VCaP (cell line): ENCODE results near the gene DNAI2.

Experiments
- H3K27ac ChIP-seq: fragments of 450-650 bp; 2 replicates; pipeline ENCODE4 v1.5.1; 2017
- TF ChIP-seq, protein P1 (sequence below): fragments of 450-650 bp; conservative IDR thresholded peaks from 2 replicates; pipeline ENCODE4 v1.5.1; 2017; ENCODE audit warnings: mild to moderate bottlenecking, moderate library complexity

The DNAI2 gene

DNA sequence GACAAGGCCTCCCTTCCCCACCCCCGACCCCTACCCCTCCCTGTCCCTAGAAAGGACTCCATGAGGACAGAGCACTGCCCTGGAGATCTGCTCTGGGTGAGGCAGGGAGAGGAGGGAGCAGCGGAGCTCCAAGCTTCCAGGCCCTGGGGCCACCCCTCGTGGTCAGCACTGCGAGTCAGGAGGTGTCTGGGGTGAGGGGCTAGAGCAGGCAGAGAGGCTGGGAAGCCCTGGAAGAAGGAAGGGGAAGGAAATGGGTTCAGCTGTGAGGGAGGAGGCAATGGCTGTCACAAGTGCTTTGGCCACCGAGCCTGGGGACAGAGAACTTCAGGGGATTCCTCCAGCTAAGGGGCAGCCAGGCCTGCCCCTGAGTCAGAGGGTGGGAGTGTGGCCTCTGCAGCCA, 28.2 kb upstream of the DNAI2 start:
- H3K27ac ChIP-seq, result no peak overlapping the region
- TF ChIP-seq, protein P1, sequence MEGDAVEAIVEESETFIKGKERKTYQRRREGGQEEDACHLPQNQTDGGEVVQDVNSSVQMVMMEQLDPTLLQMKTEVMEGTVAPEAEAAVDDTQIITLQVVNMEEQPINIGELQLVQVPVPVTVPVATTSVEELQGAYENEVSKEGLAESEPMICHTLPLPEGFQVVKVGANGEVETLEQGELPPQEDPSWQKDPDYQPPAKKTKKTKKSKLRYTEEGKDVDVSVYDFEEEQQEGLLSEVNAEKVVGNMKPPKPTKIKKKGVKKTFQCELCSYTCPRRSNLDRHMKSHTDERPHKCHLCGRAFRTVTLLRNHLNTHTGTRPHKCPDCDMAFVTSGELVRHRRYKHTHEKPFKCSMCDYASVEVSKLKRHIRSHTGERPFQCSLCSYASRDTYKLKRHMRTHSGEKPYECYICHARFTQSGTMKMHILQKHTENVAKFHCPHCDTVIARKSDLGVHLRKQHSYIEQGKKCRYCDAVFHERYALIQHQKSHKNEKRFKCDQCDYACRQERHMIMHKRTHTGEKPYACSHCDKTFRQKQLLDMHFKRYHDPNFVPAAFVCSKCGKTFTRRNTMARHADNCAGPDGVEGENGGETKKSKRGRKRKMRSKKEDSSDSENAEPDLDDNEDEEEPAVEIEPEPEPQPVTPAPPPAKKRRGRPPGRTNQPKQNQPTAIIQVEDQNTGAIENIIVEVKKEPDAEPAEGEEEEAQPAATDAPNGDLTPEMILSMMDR, result no peak

DNA sequence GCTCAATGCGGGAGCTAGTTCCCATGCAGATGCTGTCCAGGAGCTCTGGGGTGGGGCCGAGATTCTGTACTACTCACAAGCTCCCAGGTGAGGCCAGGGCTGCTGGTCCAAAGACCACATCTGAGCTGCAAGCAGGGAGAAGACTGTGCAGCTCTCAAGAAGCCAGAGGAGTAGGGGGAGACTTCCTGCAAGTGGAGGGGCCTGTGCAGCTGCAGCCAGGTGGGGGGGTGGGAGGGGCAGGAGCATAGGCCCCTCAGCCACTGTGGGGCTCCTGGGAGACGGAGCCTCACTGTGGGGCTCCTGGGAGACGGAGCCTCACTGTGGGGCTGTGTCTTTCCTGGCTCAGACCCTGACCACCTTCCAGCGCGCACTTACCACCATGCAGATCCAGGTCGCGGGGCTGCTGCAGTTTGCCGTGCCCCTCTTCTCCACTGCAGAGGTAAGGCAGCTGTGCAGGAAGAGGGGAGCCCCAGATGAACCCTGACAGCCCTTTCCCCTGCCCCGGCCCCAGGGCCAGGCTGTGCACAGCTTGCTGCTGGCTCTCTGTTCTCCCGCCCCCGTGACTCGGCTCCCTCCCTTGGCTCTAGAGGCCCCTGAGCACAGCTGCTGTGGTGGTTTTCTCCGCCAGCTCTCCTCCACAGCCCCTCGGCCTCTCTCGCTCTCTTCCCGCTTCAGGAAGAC, 24.3 kb upstream of the DNAI2 start:
- no peak overlapping the region for H3K27ac ChIP-seq
- TF ChIP-seq, protein P1, result no peak

DNA sequence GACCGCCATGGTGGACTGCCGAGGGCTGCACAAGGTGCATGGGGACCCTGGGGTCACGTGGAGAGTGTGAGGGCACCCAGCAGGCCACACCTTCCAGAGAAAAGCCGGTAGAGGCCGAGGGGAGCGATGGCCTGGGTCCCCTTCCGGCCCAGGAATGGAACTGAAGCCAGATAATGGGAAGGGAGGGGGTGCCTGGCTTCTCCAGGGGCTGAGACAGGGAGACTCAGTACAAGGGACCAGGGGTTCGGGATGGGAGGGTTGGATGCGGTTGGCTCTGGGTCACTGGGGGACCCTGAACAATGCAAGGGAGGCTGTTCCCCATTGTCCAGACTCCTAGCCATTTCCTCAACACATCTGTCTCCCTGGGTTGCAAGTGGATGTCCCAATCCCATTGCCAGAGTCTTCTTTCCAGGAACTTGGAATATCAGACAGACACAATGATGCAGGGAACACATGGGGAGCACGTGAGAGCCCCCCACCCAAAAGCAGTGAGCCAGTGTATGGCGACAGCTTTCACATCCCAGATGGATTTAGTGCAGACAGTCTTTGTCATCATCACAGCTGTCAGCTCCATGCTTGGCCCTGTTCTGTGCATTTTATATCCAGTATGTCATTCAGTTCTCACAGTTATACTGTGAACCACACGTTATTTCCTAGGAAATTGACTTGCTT, 23.6 kb upstream of the DNAI2 start:
- H3K27ac ChIP-seq, result no peak overlapping the region
- TF ChIP-seq, protein P1, result no peak

DNA sequence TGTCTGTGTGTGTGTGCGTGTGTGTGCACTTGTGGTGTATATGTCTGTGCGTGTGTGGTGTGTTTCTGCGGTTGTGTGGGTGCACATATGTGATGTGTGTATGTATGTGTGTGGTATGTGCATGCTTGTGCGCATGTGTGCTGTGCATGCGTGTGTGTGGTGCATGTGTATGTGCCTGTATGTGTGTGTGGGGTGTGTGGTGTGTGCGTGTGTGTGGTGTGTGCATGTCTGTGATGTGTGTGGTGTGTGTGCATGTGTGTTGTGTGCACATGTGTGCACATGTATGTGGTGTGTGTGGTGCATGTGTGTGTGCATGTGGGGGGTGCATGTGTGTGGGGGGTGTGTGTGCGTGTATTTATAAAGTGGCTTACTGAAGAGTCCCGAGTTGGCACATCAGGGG, 23.0 kb upstream of the DNAI2 start:
- TF ChIP-seq, protein P1, result no peak

DNA sequence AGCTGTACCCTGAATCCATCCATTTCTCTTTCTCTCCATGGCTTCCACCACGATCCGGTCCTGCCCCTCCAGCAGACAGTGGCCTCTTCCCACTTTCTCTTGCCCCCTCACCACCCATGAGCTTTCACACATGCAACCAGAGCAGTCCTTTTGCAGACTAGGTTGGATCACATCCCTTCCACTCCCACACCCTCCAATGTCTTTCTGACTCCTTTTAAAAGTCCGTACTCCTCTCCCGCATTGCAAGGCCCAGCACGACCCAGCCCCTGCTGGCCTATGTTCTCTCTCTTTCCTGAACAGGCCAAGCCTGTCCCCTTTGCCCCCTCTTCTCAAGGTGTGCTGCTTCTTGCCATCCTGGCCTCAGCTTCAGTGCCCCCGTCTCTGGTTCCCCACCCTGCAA, 22.5 kb upstream of the DNAI2 start:
- H3K27ac ChIP-seq, result no peak overlapping the region
- TF ChIP-seq, protein P1, result no peak

More for the DNA sequence above, 23.0 kb upstream of the DNAI2 start:
- no peak overlapping the region for H3K27ac ChIP-seq

DNA sequence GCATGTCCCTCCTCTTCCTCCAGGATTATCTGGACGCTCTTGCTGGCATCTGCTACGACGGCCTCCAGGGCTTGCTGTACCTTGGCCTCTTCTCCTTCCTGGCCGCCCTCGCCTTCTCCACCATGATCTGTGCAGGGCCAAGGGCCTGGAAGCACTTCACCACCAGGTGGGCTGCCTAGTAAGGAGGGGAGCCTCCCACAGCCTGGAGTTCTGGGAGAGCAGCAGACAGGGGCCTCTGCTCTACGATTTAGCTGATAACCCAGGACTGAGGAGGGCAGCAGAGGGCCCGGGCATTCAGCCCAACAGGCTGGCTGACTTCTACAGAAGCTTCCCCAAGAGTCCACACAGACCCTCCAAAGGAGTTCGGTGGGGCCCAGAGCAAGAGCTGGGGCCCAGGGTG, 21.8 kb upstream of the DNAI2 start:
- no peak overlapping the region for H3K27ac ChIP-seq
- TF ChIP-seq, protein P1, result no peak

DNA sequence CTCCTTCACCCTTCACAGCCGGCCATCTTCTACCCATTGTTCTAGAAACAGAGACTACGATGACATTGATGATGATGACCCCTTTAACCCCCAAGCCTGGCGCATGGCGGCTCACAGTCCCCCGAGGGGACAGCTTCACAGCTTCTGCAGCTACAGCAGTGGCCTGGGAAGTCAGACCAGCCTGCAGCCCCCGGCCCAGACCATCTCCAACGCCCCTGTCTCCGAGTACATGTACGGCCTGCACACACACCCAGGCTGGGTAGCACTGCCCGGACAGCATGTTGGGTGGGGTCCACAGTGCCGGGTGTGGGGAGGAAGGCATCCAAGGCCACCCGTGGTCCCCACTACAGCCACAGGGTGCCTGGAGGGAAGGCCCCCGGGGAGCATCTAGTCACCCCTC, 21.0 kb upstream of the DNAI2 start:
- TF ChIP-seq, protein P1, result no peak
- H3K27ac ChIP-seq, result no peak overlapping the region
